ENCODE results near the gene CSMD2.

CSMD2 gene

DNA sequence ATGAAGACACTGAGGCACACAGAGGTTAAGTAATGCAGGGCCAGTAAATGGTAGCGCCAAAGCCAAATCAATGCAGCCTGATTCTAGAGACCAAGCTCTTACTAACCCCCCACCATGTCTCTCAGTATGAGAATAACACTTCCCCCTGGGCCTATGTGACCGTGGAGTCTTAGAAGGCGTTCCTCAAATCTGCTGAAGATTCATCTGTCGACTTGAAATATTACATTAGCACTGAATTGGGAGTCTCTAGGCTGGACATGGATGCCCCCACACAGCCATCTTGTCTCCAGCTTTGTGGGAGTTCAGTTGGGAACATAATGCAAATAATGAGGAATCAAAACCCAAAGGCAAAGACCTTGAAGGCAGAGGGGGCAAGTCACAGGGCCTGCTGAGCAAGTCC lies 419.1 kb downstream of the CSMD2 start:
- H3K79me2 ChIP-seq (ENCODE audit: insufficient read depth, low read length) = no peaks in the 10 kb centered on the region
- TF ChIP-seq, protein P1, sequence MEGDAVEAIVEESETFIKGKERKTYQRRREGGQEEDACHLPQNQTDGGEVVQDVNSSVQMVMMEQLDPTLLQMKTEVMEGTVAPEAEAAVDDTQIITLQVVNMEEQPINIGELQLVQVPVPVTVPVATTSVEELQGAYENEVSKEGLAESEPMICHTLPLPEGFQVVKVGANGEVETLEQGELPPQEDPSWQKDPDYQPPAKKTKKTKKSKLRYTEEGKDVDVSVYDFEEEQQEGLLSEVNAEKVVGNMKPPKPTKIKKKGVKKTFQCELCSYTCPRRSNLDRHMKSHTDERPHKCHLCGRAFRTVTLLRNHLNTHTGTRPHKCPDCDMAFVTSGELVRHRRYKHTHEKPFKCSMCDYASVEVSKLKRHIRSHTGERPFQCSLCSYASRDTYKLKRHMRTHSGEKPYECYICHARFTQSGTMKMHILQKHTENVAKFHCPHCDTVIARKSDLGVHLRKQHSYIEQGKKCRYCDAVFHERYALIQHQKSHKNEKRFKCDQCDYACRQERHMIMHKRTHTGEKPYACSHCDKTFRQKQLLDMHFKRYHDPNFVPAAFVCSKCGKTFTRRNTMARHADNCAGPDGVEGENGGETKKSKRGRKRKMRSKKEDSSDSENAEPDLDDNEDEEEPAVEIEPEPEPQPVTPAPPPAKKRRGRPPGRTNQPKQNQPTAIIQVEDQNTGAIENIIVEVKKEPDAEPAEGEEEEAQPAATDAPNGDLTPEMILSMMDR (conservative IDR thresholded peaks at IDR 0.05; ENCODE audit: low read length) = no peak
- no peak for TF ChIP-seq EZH2phosphoT487 (IDR thresholded peaks at IDR 0.05; ENCODE audit: borderline replicate concordance)
- H2AFZ ChIP-seq (ENCODE audit: low read length) = no peak overlapping the region
- no peaks in the 10 kb centered on the region for H3K9me2 ChIP-seq (replicated peaks; ENCODE audit: low read depth, low read length)
- H3K4me3 ChIP-seq (ENCODE audit: low read length, poor library complexity, severe bottlenecking) = no peak overlapping the region
- H3K9me3 ChIP-seq (ENCODE audit: insufficient read depth, low read depth, low read length) = peaks cover 2% of the 10 kb centered on the region; the same call in 1 of the 2 replicates
- H3F3A ChIP-seq (ENCODE audit: low read depth) = no peaks in the 10 kb centered on the region
- H4K20me1 ChIP-seq (ENCODE audit: insufficient read depth, low read length, poor library complexity, severe bottlenecking) = no peaks in the 10 kb centered on the region
- H3K9ac ChIP-seq (ENCODE audit: low read depth, low read length, poor library complexity, severe bottlenecking) = no peak overlapping the region
- H3K36me3 ChIP-seq (ENCODE audit: insufficient read depth, low read length) = no peaks in the 10 kb centered on the region
- H3K4me2 ChIP-seq (ENCODE audit: low read depth, low read length, poor library complexity, severe bottlenecking) = no peak overlapping the region
- H3K4me1 ChIP-seq (ENCODE audit: insufficient read depth, low read length, poor library complexity, severe bottlenecking) = no peaks in the 10 kb centered on the region
- no peaks in the 10 kb centered on the region for H3K27me3 ChIP-seq (ENCODE audit: insufficient read depth, low read length, poor library complexity, severe bottlenecking)

DNA sequence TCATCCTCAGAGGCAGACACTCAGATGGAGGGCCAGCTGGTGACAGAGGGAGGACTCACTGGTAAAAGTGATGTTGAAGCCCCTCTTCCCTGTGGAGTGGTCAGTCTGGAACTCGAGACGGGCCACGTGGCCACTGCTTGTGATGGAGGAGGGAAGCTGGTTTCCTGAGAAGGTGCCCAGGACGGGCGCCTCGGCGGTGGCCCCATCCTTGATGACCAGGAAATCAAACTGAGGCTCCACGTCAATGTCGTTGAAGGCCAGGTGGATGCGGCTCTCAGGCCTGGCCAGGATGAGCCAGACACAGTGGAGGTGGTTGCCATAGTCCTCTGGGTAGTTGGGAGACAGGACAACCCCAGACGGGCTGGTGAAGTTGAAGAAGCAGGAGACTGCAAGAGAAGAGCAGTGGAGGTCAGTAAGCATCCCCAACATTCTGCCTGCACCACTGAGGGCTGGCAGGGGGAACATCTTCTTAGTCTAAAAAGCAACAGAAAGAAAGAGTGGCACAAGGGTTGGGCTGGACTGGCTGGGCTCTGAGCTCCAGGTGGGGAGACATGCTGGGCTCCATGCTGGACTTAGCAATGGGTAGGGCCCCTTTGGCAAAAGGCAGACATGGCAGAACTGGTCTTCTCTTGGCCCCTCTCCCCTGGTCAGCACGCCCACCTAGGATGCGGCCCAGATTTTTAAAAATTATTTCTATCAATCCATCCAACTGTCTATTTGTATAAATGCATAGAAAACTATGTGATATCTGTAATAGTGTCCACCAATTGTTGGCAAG lies 421.6 kb downstream of the CSMD2 start:
- TF ChIP-seq, protein P1 (conservative IDR thresholded peaks at IDR 0.05; ENCODE audit: low read length) = no peak
- no peak for TF ChIP-seq EZH2phosphoT487 (IDR thresholded peaks at IDR 0.05; ENCODE audit: borderline replicate concordance)
- Histone ChIP-seq H3K79me2 (ENCODE audit: insufficient read depth, low read length) (no peaks in the 10 kb centered on the region), H3K4me1 (ENCODE audit: insufficient read depth, low read length, poor library complexity, severe bottlenecking) (no peaks in the 10 kb centered on the region), H3K4me2 (ENCODE audit: low read depth, low read length, poor library complexity, severe bottlenecking) (no peak overlapping the region), H3F3A (ENCODE audit: low read depth) (no peaks in the 10 kb centered on the region), H3K4me3 (ENCODE audit: low read length, poor library complexity, severe bottlenecking) (no peak overlapping the region), H3K27me3 (ENCODE audit: insufficient read depth, low read length, poor library complexity, severe bottlenecking) (no peaks in the 10 kb centered on the region), H3K9me2 (replicated peaks; ENCODE audit: low read depth, low read length) (no peaks in the 10 kb centered on the region), H3K9me3 (ENCODE audit: insufficient read depth, low read depth, low read length) (peaks cover 2% of the 10 kb centered on the region; the same call in 1 of the 2 replicates), H3K9ac (ENCODE audit: low read depth, low read length, poor library complexity, severe bottlenecking) (no peak overlapping the region), H3K36me3 (ENCODE audit: insufficient read depth, low read length) (no peaks in the 10 kb centered on the region), H4K20me1 (ENCODE audit: insufficient read depth, low read length, poor library complexity, severe bottlenecking) (no peaks in the 10 kb centered on the region), H2AFZ (ENCODE audit: low read length) (no peak overlapping the region)

DNA sequence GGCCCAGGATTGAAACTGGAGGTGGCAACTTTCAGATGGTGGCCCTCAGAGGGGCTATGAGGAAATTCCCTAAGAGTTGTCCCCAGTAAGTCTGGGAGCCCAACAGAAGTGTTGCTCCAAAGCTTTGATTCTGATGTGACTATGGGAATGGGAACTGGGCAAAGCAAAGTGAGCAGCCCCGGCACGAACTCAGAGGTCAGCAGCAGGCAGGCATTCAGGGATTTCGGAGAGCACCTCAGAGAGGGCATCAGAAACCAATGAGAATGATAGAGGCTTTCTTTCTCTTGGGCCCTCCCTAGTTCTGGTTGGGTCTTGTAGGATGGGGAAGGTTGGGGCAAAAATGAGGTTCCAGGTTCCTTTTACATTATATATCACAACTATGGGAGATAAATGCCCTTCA lies 422.4 kb downstream of the CSMD2 start:
- Histone ChIP-seq H3K9ac (ENCODE audit: low read depth, low read length, poor library complexity, severe bottlenecking) (no peak overlapping the region), H3K9me2 (replicated peaks; ENCODE audit: low read depth, low read length) (no peaks in the 10 kb centered on the region), H3K4me2 (ENCODE audit: low read depth, low read length, poor library complexity, severe bottlenecking) (no peak overlapping the region), H2AFZ (ENCODE audit: low read length) (no peak overlapping the region), H3F3A (ENCODE audit: low read depth) (no peaks in the 10 kb centered on the region), H3K4me1 (ENCODE audit: insufficient read depth, low read length, poor library complexity, severe bottlenecking) (no peaks in the 10 kb centered on the region), H3K27me3 (ENCODE audit: insufficient read depth, low read length, poor library complexity, severe bottlenecking) (no peaks in the 10 kb centered on the region), H3K9me3 (ENCODE audit: insufficient read depth, low read depth, low read length) (peaks cover 2% of the 10 kb centered on the region; the same call in 1 of the 2 replicates), H3K36me3 (ENCODE audit: insufficient read depth, low read length) (no peaks in the 10 kb centered on the region), H3K79me2 (ENCODE audit: insufficient read depth, low read length) (no peaks in the 10 kb centered on the region), H4K20me1 (ENCODE audit: insufficient read depth, low read length, poor library complexity, severe bottlenecking) (no peaks in the 10 kb centered on the region), H3K4me3 (ENCODE audit: low read length, poor library complexity, severe bottlenecking) (no peak overlapping the region)
- no peak for TF ChIP-seq EZH2phosphoT487 (IDR thresholded peaks at IDR 0.05; ENCODE audit: borderline replicate concordance)
- TF ChIP-seq, protein P1 (conservative IDR thresholded peaks at IDR 0.05; ENCODE audit: low read length) = no peak
